Fibroblast of mammary gland (primary cell): ENCODE measurements around the gene KCTD4.
"Not testable (repeated sequence)": the region's sequence is repeated elsewhere in the genome, so short reads cannot be mapped to it uniquely, and the experiment has no call there.

ENCODE experiments used
- DNase-seq: peaks from one replicate; pipeline ENCODE4 v3.0.0-alpha.2; 2010; ENCODE audit warnings: low read depth
- H3K4me3 ChIP-seq: 2 replicates; pipeline ENCODE4 v1.5.1; 2011; ENCODE audit warnings: low read depth, mild to moderate bottlenecking, low read length, moderate library complexity; ENCODE audit not compliant: control insufficient read depth
- CTCF ChIP-seq: conservative IDR thresholded peaks from 2 replicates; pipeline ENCODE4 v1.5.1; 2011; ENCODE audit warnings: low read depth, low read length, inconsistent platforms; ENCODE audit not compliant: control insufficient read depth, insufficient read depth

Gene KCTD4

GRCh38 chr13:45200701-45201232 lies at the start of gene KCTD4:
TSS of gene KCTD4 (minus strand) at chr13:45201045. CDS start at chr13:45194567, 6,478 bp downstream.
- DNase-seq: no peak
- no peak for TF ChIP-seq CTCF
- no peak within 1 kb of the TSS for H3K4me3 ChIP-seq

GRCh38 chr13:45249662-45250061 lies 48.8 kb upstream of the KCTD4 start:
- no peak overlapping the region for H3K4me3 ChIP-seq
- TF ChIP-seq CTCF: no peak
- DNase-seq: no peak

- H3K4me3 ChIP-seq, DNase-seq: not testable (repeated sequence)
These were observed 43.9 kb upstream of the KCTD4 start for GRCh38 chr13:45244736-45245135.

GRCh38 chr13:45243077-45243476 lies 42.2 kb upstream of the KCTD4 start:
- TF ChIP-seq CTCF: no peak
- no peak overlapping the region for H3K4me3 ChIP-seq
- DNase-seq: no peak

GRCh38 chr13:45242524-45242923 lies 41.7 kb upstream of the KCTD4 start:
- H3K4me3 ChIP-seq: no peak overlapping the region
- no peak for DNase-seq

GRCh38 chr13:45242070-45242469 lies 41.2 kb upstream of the KCTD4 start:
- TF ChIP-seq CTCF: no peak
- DNase-seq: peak; percentile 56
- no peak overlapping the region for H3K4me3 ChIP-seq

More at GRCh38 chr13:45242524-45242923, 41.7 kb upstream of the KCTD4 start:
- no peak for TF ChIP-seq CTCF

- no peak overlapping the region for H3K4me3 ChIP-seq
- TF ChIP-seq CTCF: peak; percentile 2
- no peak for DNase-seq
These were observed 39.3 kb upstream of the KCTD4 start for GRCh38 chr13:45240143-45240542.
